Transverse colon (tissue), 4 donors: ENCODE results near the gene PAQR9.

Source experiments
- POLR2AphosphoS5 ChIP-seq, 3 donors: sonication (generic); formaldehyde crosslinking; IDR thresholded peaks; one replicate each; pipeline ENCODE4 v1.6.1; 2016; ENCODE audit warnings: antibody characterized with exemption in 3 of 3
- TF ChIP-seq, protein P1 (sequence below), 5 experiments: fragments of 200-600 bp in 3 of 5; fragments of 450-650 bp in 2 of 5; sonication (generic) in 3 of 5; IDR thresholded peaks; 1 replicate in 2 of 5; 2 replicates in 3 of 5; pipeline ENCODE4 v1.5.1; 2016 to 2017; ENCODE audit warnings: antibody characterized with exemption in 5 of 5, inconsistent platforms in 3 of 5, mild to moderate bottlenecking in 2 of 5, moderate library complexity in 1 of 5

DNA sequence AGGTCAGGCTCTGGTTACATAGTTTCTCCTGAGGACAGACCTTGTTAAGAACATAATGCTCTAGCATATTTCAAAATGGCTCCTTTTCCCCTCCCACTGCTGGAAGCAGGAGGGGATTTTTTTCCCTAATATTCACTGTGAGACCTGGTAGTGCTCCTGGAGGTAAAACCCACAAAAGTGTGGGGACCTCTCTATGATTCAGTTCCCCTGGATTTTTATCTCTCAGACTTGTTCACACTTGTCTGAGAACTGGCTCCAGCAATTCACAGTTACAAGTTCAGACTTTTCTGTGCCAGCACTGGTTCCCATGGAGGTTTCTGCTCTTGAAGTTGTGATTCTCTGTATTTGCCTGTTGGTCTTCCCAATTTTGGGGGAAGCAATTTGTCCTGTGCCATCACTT, 38.3 kb downstream of the PAQR9 start:
- TF ChIP-seq, protein P1, sequence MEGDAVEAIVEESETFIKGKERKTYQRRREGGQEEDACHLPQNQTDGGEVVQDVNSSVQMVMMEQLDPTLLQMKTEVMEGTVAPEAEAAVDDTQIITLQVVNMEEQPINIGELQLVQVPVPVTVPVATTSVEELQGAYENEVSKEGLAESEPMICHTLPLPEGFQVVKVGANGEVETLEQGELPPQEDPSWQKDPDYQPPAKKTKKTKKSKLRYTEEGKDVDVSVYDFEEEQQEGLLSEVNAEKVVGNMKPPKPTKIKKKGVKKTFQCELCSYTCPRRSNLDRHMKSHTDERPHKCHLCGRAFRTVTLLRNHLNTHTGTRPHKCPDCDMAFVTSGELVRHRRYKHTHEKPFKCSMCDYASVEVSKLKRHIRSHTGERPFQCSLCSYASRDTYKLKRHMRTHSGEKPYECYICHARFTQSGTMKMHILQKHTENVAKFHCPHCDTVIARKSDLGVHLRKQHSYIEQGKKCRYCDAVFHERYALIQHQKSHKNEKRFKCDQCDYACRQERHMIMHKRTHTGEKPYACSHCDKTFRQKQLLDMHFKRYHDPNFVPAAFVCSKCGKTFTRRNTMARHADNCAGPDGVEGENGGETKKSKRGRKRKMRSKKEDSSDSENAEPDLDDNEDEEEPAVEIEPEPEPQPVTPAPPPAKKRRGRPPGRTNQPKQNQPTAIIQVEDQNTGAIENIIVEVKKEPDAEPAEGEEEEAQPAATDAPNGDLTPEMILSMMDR (IDR thresholded peaks at IDR 0.05), result no peak
- TF ChIP-seq POLR2AphosphoS5 (IDR thresholded peaks at IDR 0.05), result no peak
